K562 (cell line): ENCODE results near the gene FOCAD. TPM values are rescaled to one million over a fixed set of nuclear protein-coding genes. Genes with fewer than 3 reads are reported as not detected.

Experiments
- ATAC-seq: fragments of 200-7000 bp; cut with Tn5 transposase; 3 replicates; pipeline ENCODE4 v1.9.1; 2020; ENCODE audit warnings: moderate library complexity
- BruUV-seq: library from RNA; stranded (reverse); fragments of 400-500 nt; replicated peaks from 2 replicates; lab custom pipeline; 2021; lab: Mats Ljungman, UMichigan
- CTCF ChIA-PET: fragments of 300-600 bp; formaldehyde crosslinking; extraction: SDS; loops from one replicate; lab custom pipeline; 2021; ENCODE audit warnings: low intra/inter-chr PET ratio; lab: Yijun Ruan, JAX
- POLR2A ChIA-PET: fragments of 300-600, 350-650 bp; sonication (Branson Sonifier 250); formaldehyde crosslinking; extraction: SDS; loops from one replicate; lab custom pipeline; 2021; ENCODE audit warnings: antibody characterized with exemption, inconsistent platforms; lab: Yijun Ruan, JAX
- DNase-seq, 4 experiments: peaks; one replicate each; pipeline versions ENCODE4 v3.0.0 to v3.0.0-alpha.2; 2011 to 2018; ENCODE audit warnings: low spot score in 3 of 4, mixed read lengths in 3 of 4; ENCODE audit errors: extremely low read depth in 1 of 4
- FAIRE-seq: peaks from 2 replicates; lab custom pipeline; 2011; peaks lifted over from hg19 to GRCh38; lab: Jason Lieb, UNC
- H2AFZ ChIP-seq: 2 replicates; pipeline ENCODE4 v1.6.0; 2011; ENCODE audit warnings: low read depth, low read length, control low read depth, inconsistent platforms
- H3K27ac ChIP-seq: fragments of 200-600 bp; 3 replicates; pipeline ENCODE4 v1.8.0; 2011; ENCODE audit warnings: low read depth, mild to moderate bottlenecking, control low read depth, inconsistent platforms, low read length, moderate library complexity, mixed read lengths; ENCODE audit errors: extremely low read depth
- H3K27me3 ChIP-seq, 2 experiments: fragments of 300-600 bp in 1 of 2; 2 replicates in 1 of 2; 3 replicates in 1 of 2; pipeline versions ENCODE4 v1.6.0 to v1.8.0; 2011; ENCODE audit warnings: inconsistent platforms in 2 of 2, low read length in 2 of 2, mild to moderate bottlenecking in 1 of 2, mixed read lengths in 1 of 2, moderate library complexity in 1 of 2; ENCODE audit not compliant: control insufficient read depth in 2 of 2, insufficient read depth in 2 of 2
- H3K36me3 ChIP-seq: fragments of 300-600 bp; 3 replicates; pipeline ENCODE4 v1.8.0; 2011; ENCODE audit warnings: mild to moderate bottlenecking, low read length, inconsistent platforms; ENCODE audit not compliant: control insufficient read depth, insufficient read depth
- H3K4me1 ChIP-seq, 2 experiments: fragments of 200-600 bp in 1 of 2; replicated peaks in 1 of 2; 2 replicates in 1 of 2; 3 replicates in 1 of 2; pipeline versions ENCODE4 v1.5.1 to v1.8.0; 2011; ENCODE audit warnings: inconsistent platforms in 2 of 2, low read length in 2 of 2, mild to moderate bottlenecking in 1 of 2, mixed read lengths in 1 of 2, moderate library complexity in 1 of 2; ENCODE audit not compliant: control insufficient read depth in 2 of 2, insufficient read depth in 2 of 2
- H3K4me2 ChIP-seq: 2 replicates; pipeline ENCODE4 v1.6.1; 2011; ENCODE audit warnings: low read length, control low read depth, inconsistent platforms, mixed read lengths; ENCODE audit not compliant: insufficient read depth
- H3K4me3 ChIP-seq: fragments of 200-600 bp; sonication (generic), shearing (Covaris generic); 2 replicates; pipeline ENCODE4 v1.5.1; 2016; ENCODE audit warnings: control low read depth, inconsistent platforms
- H3K79me2 ChIP-seq: fragments of 200-600 bp; 3 replicates; pipeline ENCODE4 v1.8.0; 2011; ENCODE audit warnings: low read length, inconsistent platforms; ENCODE audit not compliant: control insufficient read depth, insufficient read depth
- H3K9ac ChIP-seq, 2 experiments: 2 replicates each; pipeline versions ENCODE4 v1.6.0 to v1.6.1; 2011; ENCODE audit warnings: low read depth in 2 of 2, low read length in 2 of 2, control low read depth in 1 of 2, inconsistent platforms in 1 of 2, mild to moderate bottlenecking in 1 of 2, mixed read lengths in 1 of 2; ENCODE audit not compliant: insufficient read depth in 1 of 2
- H3K9me1 ChIP-seq: one replicate; pipeline ENCODE4 v1.6.0; 2011; ENCODE audit warnings: inconsistent platforms, mild to moderate bottlenecking, low read length, moderate library complexity; ENCODE audit not compliant: control insufficient read depth, insufficient read depth
- H3K9me3 ChIP-seq: replicated peaks from 2 replicates; pipeline ENCODE4 v1.5.1; 2011; ENCODE audit warnings: low read depth, low read length, inconsistent platforms; ENCODE audit not compliant: control insufficient read depth, insufficient read depth
- H4K20me1 ChIP-seq: replicated peaks from 2 replicates; pipeline ENCODE4 v1.6.1; 2011; ENCODE audit warnings: low read length, inconsistent platforms, mixed read lengths; ENCODE audit not compliant: control insufficient read depth, insufficient read depth
- E2F5 ChIP-seq: sonication (generic); formaldehyde crosslinking; IDR thresholded peaks from 2 replicates; pipeline ENCODE4 v1.8.0; 2022; ENCODE audit warnings: mild to moderate bottlenecking, missing genetic modification reagents
- HDAC8 ChIP-seq: fragments of 450-650 bp; IDR thresholded peaks from 2 replicates; pipeline ENCODE4 v1.6.1; 2016; ENCODE audit warnings: mild to moderate bottlenecking, missing genetic modification characterization, moderate library complexity, missing compliant biosample characterization
- HNRNPH1 ChIP-seq: fragments of 200-400 bp; formaldehyde crosslinking; optimal IDR thresholded peaks from 2 replicates; pipeline ENCODE3; 2017; ENCODE audit warnings: low read depth, mild to moderate bottlenecking, low read length, moderate library complexity
- KLF10 ChIP-seq: fragments of 250-450 bp; sonication (Bioruptor Pico); IDR thresholded peaks from 2 replicates; pipeline ENCODE4 v1.6.1; 2021; ENCODE audit warnings: matching md5 sums
- NCOA1 ChIP-seq: fragments of 450-650 bp; IDR thresholded peaks from 2 replicates; pipeline ENCODE4 v1.6.1; 2016; ENCODE audit warnings: low read depth
- POLR3G ChIP-seq: IDR thresholded peaks from 2 replicates; pipeline ENCODE4 v1.6.1; 2011; ENCODE audit not compliant: insufficient read length, insufficient replicate concordance; ENCODE audit errors: extremely low read depth
- SRSF3 ChIP-seq: fragments of 200-400 bp; formaldehyde crosslinking; IDR thresholded peaks from 2 replicates; pipeline ENCODE4 v1.6.1; 2016; ENCODE audit warnings: mild to moderate bottlenecking, low read length, moderate library complexity; ENCODE audit not compliant: insufficient read depth
- ZFP1 ChIP-seq: fragments of 450-650 bp; formaldehyde crosslinking; IDR thresholded peaks from 2 replicates; pipeline ENCODE4 v1.4.0; 2020; ENCODE audit warnings: mild to moderate bottlenecking, mixed read lengths
- ZNF277 ChIP-seq: fragments of 250-450 bp; sonication (Bioruptor Pico); IDR thresholded peaks from 2 replicates; pipeline ENCODE4 v1.8.0; 2022; ENCODE audit warnings: inconsistent platforms, mild to moderate bottlenecking, moderate library complexity, borderline replicate concordance
- ZNF444 ChIP-seq: fragments of 250-450 bp; sonication (Bioruptor Pico); IDR thresholded peaks from 2 replicates; pipeline ENCODE4 v1.4.0; 2020; ENCODE audit warnings: mild to moderate bottlenecking, moderate library complexity
- whole genome bisulfite sequencing: fragments of 100-300 bp; shearing (Covaris generic); methylation state at CpG from one replicate; pipeline ENCODE4 v1.1.6; 2016; ENCODE audit warnings: low coverage, mixed read lengths; ENCODE audit not compliant: insufficient coverage; ENCODE audit errors: missing lambda C conversion rate; 5-methylcytosine and 5-hydroxymethylcytosine counted together
- in situ Hi-C: fragments of 300-500 bp; cut with MboI; formaldehyde crosslinking; loops from 4 replicates; pipeline ENCODE4 v1.15.0; 2018; ENCODE audit warnings: inconsistent platforms, mixed read lengths
- intact Hi-C: fragments of 100-400 bp; cut with micrococcal nuclease; formaldehyde crosslinking; loops from 2 replicates; pipeline ENCODE4 v1.14.2; 2022
- polyA plus RNA-seq, 8 experiments: library from polyadenylated mRNA; depleted of rRNA in 4 of 8; stranded (reverse) in 5 of 8; unstranded in 3 of 8; fragments of >200 nt; fragmentation: Nextera tagmentation in 2 of 8; fragmentation: Illumina TruSeq in 1 of 8; extraction: Ambion mirVana in 2 of 8; extraction: Trizol in 1 of 8; gene quantifications; 2 replicates each; pipeline versions ENCODE4 v1.2.1 to v1.2.3, GENCODE V29; 2011 to 2014; ENCODE audit warnings: inconsistent platforms in 1 of 8, missing spikeins in 1 of 8
- total RNA-seq, 7 experiments: library from RNA; depleted of rRNA in 6 of 7; stranded (reverse); fragments of >200 nt in 6 of 7; fragmentation: Illumina TruSeq in 2 of 7; extraction: Trizol in 2 of 7; gene quantifications; 2 replicates each; pipeline versions ENCODE4 v1.2.1 to v1.2.3, GENCODE V29; 2011 to 2021; ENCODE audit warnings: low replicate concordance in 1 of 7
- TF ChIP-seq, protein P1 (sequence below): fragments of 450-650 bp; IDR thresholded peaks from 2 replicates; pipeline ENCODE4 v1.6.1; 2018; ENCODE audit not compliant: partially characterized antibody

Gene FOCAD
- total and polyA plus RNA-seq, 9 of the 15 experiments (the other 6 are each of a cell fraction or from before 2014, with no cell fraction given) = 0.13 to 2.4 (median 1.6) TPM

DNA sequence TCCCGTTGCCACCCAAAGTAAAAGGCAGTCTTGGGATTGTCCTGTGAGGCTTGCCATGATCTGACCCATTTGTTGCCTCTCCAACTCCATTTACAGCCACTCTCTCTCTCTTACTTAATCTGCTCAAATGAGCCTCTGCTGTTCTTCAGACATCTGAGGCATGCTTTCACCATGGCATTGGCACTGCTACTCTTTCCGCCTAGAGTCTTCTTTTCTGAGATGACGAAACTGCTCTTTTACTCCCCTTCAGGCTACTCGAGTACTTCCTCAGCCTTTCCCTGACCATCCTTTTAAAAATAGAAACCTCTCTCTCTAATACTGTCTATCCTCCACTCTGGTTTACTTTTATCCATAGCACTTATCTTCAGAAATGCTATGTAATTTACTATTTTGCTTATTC is 9.0 kb downstream of the FOCAD start:
- peaks cover 5% of the 10 kb centered on the region; the same call in 1 of the 2 replicates for H4K20me1 ChIP-seq
- no peak overlapping the region for H2AFZ ChIP-seq
- in situ Hi-C loops = no loop called here
- H3K9ac ChIP-seq = no peak overlapping the region
- H3K79me2 ChIP-seq = peaks cover 6% of the 10 kb centered on the region; the same call in 2 of the 3 replicates
- ChIA-PET POLR2A (interaction anchor here (1.1 kb wide), 1 partner anchor 9 kb away, joined by 12 read pairs; the partner anchor contains the start of gene FOCAD), CTCF (no interaction called here)
- DNase-seq (no peak), FAIRE-seq (no peak), ATAC-seq (no peak)
- H3K27me3 ChIP-seq = no peaks in the 10 kb centered on the region
- H3K9me3 ChIP-seq = no peaks in the 10 kb centered on the region
- H3K4me3 ChIP-seq = no peak overlapping the region
- no peak overlapping the region for H3K4me2 ChIP-seq
- no peak for TF ChIP-seq HNRNPH1
- TF ChIP-seq ZNF444 = no peak
- TF ChIP-seq, protein P1, sequence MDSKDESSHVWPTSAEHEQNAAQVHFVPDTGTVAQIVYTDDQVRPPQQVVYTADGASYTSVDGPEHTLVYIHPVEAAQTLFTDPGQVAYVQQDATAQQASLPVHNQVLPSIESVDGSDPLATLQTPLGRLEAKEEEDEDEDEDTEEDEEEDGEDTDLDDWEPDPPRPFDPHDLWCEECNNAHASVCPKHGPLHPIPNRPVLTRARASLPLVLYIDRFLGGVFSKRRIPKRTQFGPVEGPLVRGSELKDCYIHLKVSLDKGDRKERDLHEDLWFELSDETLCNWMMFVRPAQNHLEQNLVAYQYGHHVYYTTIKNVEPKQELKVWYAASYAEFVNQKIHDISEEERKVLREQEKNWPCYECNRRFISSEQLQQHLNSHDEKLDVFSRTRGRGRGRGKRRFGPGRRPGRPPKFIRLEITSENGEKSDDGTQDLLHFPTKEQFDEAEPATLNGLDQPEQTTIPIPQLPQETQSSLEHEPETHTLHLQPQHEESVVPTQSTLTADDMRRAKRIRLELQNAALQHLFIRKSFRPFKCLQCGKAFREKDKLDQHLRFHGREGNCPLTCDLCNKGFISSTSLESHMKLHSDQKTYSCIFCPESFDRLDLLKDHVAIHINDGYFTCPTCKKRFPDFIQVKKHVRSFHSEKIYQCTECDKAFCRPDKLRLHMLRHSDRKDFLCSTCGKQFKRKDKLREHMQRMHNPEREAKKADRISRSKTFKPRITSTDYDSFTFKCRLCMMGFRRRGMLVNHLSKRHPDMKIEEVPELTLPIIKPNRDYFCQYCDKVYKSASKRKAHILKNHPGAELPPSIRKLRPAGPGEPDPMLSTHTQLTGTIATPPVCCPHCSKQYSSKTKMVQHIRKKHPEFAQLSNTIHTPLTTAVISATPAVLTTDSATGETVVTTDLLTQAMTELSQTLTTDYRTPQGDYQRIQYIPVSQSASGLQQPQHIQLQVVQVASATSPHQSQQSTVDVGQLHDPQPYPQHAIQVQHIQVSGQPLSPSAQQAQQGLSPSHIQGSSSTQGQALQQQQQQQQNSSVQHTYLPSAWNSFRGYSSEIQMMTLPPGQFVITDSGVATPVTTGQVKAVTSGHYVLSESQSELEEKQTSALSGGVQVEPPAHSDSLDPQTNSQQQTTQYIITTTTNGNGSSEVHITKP = no peak
- no peak for TF ChIP-seq ZNF277 (CRISPR knock-in tag)
- no peak for TF ChIP-seq SRSF3
- TF ChIP-seq NCOA1 = no peak
- TF ChIP-seq HDAC8 (tag) = no peak
- TF ChIP-seq E2F5 (CRISPR knock-in tag) = no peak
- no peak for TF ChIP-seq POLR3G
- TF ChIP-seq ZFP1 (CRISPR knock-in tag) = no peak
- no peak for TF ChIP-seq KLF10 (CRISPR knock-in tag)
- no TSS peak for BruUV-seq
- peaks cover 0 to 12% of the 10 kb centered on the region in 2 experiments; a peak in 2 of 5 replicates for H3K4me1 ChIP-seq
- H3K36me3 ChIP-seq = no peaks in the 10 kb centered on the region
- no peaks in the 10 kb centered on the region for H3K9me1 ChIP-seq
- H3K27ac ChIP-seq = peak overlapping the region; percentile 40; the same call in 1 of the 3 replicates
- intact Hi-C loops = no loop called here
- WGBS = 71% methylated on average over 4 of the region's 4 CpGs
